ENCODE data around the gene SLC35B1.

Gene SLC35B1

GRCh38 chr17:49696233-49696761 is 11.5 kb downstream of the SLC35B1 start:
- no peak for TF ChIP-seq CTCF (IDR thresholded peaks at IDR 0.05; ENCODE audit: low read depth, low read length)
- DNase-seq (ENCODE audit: extremely low read depth, low read depth), result no peak

GRCh38 chr17:49695698-49696232 is 12.0 kb downstream of the SLC35B1 start:
- TF ChIP-seq CTCF (IDR thresholded peaks at IDR 0.05; ENCODE audit: low read depth, low read length), result no peak
- no peak for DNase-seq (ENCODE audit: extremely low read depth, low read depth)

- DNase-seq (ENCODE audit: extremely low read depth, low read depth), result no peak
Measured at GRCh38 chr17:49694847-49695697, 12.7 kb downstream of the SLC35B1 start.

GRCh38 chr17:49692751-49693150 is 15.0 kb downstream of the SLC35B1 start:
- DNase-seq (ENCODE audit: extremely low read depth, low read depth), result no peak

More at GRCh38 chr17:49694847-49695697, 12.7 kb downstream of the SLC35B1 start:
- TF ChIP-seq CTCF (IDR thresholded peaks at IDR 0.05; ENCODE audit: low read depth, low read length), result peak; percentile 92

GRCh38 chr17:49691677-49692191 is 16.0 kb downstream of the SLC35B1 start:
- TF ChIP-seq CTCF (IDR thresholded peaks at IDR 0.05; ENCODE audit: low read depth, low read length), result no peak
- no peak for DNase-seq (ENCODE audit: extremely low read depth, low read depth)

More at GRCh38 chr17:49692751-49693150, 15.0 kb downstream of the SLC35B1 start:
- no peak for TF ChIP-seq CTCF (IDR thresholded peaks at IDR 0.05; ENCODE audit: low read depth, low read length)

GRCh38 chr17:49691086-49691676 is 16.6 kb downstream of the SLC35B1 start:
- no peak for DNase-seq (ENCODE audit: extremely low read depth, low read depth)
- TF ChIP-seq CTCF (IDR thresholded peaks at IDR 0.05; ENCODE audit: low read depth, low read length), result no peak
